GM18505 (cell line): ENCODE measurements around the gene SMC1B.
"Not testable (repeated sequence)": the region's sequence is repeated elsewhere in the genome, so short reads cannot be mapped to it uniquely, and the experiment has no call there.

Experiments
- ATAC-seq: cut with Tn5 transposase; IDR thresholded peaks from one replicate; pipeline ENCODE4 v1.9.1; 2021; ENCODE audit not compliant: unreplicated experiment
- POLR2A ChIP-seq: IDR thresholded peaks from 4 replicates; pipeline ENCODE4 v1.6.1; 2011; ENCODE audit warnings: borderline replicate concordance; ENCODE audit not compliant: insufficient read depth, insufficient read length; ENCODE audit errors: extremely low read depth

The SMC1B gene

DNA sequence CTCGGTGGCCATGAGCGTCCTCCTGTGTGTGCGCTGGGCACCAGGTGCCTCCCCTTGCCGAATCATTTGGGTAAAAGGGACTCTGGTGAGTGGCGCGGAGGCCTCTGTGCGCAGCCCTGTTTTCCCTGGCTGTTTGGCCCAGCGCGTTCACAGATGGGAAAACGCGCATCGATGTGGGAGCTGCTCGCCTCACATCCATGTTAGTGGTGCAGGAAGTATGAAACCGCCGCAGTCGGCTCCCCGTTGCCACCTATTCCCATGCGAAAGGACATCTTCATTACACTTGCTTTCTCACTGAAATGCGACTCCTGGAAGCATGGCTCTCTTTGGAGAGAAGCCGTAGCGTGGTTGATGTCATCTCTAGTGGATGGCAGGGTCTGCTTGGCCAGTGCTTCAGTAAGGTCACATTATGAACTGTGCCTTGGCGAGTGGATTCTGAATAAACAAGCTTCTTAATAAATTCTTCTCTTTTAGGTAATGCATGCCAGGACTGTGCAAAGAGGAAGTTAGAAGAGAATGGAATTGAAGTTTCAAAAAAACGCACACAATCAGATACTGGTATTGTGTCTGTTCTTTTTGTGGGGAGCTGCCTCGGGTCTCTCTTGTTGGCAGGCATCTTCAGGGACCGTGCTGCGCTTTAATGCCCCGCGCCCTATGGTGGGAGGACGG lies 77.4 kb downstream of the SMC1B start:
- no peak for TF ChIP-seq POLR2A
- no peak for ATAC-seq

DNA sequence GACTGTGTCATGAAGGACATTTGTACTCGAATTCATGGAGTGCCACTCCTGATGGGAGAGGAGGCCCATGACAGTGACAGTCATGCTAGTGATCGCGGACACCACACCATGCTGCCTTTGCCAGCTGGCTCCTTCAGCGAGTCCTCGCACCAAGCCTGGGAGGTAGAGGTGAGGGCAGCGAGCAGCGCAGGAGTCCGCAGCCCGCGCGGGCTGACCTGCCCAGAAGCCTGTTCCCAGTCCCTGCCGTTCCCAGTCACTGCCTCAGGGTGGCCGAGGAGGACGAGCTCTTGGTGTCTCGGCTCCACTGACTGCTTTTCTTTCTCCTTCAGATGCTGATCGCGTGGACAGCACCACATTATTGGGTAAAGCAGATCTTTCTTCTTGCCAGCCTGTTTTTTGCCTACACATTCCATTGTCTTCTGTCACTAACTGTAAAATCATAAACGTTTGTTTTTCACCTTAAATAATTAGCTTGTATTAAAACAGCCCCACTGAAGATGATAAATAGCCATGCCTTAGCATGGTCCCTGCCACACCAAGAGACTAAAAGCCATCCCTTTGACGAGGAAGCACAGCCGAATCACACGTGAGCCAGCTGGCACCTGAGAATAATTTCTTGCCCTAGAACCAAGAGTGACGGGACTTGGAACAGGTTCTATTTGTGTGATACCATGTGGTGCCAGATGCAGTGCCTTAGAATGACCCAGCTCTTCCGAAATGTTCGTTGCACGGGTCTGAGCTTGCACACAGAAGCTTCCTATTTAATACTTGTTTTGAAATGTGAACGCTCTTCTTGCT lies 78.2 kb downstream of the SMC1B start:
- TF ChIP-seq POLR2A, result no peak
- ATAC-seq, result no peak

DNA sequence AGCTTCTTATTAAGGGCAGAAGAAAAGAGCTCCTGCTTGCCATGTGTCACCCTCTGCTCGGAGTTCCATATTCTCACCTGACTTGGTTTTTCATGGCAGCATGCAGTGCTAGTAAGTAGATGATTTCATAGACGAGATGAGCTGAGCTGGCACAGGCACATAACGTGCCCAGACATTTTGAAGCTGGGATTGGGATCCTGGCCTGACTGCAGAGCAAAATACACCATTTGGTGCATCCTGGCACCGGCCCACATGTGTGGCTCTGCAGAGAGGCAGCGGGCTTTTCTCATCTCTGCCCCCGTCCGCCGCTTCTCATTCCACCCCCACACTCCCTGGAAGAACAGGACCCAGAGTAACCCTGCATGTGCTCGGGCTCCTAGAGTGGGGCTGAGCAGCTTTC lies 78.9 kb downstream of the SMC1B start:
- no peak for TF ChIP-seq POLR2A
- ATAC-seq, result no peak

DNA sequence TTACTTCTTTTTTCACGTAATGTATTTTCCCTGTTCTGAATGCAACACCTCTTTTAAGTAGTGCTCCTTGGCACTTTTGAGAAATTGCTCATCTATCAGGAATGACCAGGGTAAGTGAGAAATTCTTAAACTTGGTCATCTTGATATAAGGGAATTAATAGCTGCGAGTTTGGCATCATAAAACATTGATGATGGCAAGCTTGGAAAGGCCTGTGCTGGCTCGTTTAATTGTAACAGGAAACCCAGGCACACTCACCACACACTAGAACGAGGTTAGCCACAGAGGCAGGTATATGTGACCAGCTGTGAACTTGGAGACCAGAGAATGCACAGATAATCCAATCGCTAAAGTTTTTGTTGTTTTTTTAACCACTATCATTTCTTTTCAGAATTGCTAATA lies 79.3 kb downstream of the SMC1B start:
- no peak for ATAC-seq
- no peak for TF ChIP-seq POLR2A

DNA sequence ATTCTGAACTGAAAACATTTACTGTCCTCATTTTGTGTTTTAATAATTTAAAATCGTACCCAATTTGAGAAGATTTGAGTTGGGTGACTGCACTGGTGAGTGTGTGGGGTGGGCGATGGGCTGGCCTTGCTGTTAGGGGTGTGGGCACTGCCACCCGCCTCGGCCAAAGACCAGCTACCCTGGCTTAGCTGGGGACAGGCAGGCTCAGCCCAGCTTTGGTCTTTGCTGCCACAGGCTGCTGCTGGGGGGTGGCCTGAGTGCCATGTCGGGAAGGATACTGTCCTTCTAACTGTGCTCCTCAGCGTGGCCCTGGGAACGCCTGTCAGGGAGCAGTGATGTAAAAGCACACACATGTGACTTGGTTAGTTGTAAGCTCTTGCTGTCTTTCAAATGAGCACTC lies 81.4 kb downstream of the SMC1B start:
- no peak for ATAC-seq
- TF ChIP-seq POLR2A, result no peak

DNA sequence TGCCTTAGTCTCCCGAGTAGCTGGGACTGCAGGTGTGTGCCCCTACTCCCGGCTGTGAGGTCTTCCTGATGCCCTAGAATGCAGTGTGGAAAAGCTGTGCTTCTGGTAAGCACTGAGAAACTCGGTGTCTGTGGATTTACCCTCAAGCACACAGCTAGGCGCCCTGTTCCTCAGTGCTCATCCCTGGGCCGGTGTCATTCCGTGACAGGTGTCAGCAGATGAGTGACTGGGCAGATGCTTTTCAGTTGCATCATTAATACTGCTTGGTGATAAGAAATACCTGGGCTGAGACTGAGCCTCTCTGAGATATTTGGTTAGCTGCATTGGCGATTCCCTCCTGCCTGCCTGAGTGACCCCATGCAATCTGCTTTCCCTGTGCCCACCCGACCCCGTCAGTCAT lies 81.9 kb downstream of the SMC1B start:
- no peak for ATAC-seq
- TF ChIP-seq POLR2A, result no peak

DNA sequence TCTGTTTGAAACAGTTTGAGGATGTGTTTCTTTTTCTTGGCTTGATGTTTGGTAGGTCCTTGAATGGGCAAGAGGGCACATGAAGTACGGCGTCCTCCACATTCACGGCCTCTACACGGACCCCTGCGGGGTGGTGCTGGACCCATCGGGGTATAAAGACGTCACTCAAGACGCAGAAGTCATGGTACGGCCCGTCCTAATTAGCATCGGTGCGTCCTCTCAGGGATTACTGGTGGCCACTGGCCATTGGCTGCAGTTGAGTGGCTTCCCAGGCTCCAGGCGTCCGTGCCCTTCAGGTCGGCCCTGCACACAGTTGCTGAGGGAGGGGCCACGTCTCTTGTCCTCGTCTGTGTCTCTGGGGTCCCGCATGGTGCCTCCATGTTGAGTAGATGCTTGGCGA lies 82.9 kb downstream of the SMC1B start:
- TF ChIP-seq POLR2A, result no peak
- no peak for ATAC-seq

DNA sequence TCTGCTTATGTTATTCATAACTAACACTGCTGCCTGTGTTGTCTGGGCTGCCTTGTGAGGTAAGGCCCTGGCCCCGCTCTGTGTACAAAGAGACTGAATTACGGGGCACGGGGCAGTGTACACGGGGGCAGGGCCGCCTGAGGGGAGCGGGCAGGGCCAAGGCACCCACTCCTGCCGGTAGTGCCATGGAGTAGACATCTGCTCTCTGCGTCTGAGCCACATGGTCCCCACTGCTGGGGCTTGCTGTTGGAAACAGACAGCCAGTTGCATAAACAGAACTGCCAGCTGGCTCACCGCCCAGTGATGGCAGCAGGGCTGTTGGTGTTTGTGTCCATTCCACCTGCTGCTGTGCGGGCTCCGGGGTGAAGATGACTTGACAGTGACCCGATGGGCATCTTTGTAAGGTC lies 83.9 kb downstream of the SMC1B start:
- TF ChIP-seq POLR2A, result no peak
- ATAC-seq, result no peak

DNA sequence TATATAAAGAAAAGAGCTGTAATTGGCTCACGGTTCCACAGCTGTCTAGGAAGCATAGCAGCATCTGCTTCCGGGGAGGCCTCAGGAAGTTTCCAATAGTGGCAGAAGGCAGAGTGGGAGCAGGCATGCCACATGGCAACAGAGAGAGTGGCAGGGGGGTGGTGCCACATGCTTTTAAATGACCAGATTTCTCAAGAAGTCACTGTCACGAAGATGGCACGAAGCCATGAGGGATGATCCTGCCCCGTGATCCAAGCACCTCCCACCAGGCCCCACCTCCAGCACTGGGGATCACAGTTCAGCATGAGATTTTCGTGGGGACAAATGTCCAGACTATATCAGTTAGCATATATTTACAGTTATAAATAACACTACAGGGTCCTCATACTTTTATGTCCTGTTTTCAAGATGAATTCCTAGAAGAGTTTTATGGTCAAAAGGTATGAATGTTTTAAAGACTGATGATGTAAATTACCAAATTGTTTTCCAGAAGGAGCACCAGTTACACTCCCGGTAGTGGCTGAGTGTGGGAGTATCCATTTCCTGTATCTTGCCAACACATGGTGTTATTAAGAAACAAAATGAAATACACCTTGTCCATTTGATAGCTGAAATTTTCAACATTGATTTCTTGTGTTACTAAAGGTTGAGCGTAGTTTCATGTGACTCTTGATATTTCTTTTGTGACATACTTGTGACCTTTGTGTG lies 84.4 kb downstream of the SMC1B start:
- TF ChIP-seq POLR2A, result no peak
- no peak for ATAC-seq

DNA sequence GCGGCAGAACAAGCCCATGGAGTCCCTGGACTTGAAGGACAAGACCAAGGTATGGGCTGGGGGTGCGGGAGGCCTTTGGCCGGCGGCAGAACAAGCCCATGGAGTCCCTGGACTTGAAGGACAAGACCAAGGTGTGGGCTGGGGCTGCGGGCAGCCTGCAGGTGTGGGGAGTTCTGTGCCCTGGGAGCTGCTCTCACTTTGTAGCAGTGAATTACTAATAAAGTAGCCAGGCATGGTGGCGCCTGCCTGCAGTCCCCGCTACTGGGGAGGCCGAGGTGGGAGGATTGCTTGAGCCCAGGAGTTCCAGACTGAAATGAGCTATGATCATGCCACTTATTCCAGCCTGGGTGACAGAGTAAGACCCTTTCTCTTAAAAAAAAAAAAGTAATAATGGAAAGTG lies 85.1 kb downstream of the SMC1B start:
- not testable (repeated sequence) for ATAC-seq

DNA sequence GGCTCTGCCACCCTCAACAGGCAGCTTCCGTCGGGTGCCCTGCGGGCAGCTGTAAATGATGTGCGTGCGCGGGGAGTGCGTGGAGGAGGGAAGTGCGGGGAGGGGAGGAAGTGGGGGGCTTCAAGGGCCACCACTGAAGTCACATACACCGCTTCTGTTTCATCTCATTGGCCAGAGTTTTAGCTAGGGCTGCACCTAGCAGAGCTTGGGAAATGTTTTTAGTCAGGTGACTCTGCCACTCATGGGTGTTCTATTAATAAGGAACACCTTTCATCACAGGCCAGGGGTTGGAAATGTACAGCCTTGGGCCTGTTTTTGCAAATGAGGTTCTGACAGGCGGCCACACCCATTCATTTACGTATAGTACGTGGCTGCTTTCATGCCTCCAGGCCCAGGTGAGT lies 89.1 kb downstream of the SMC1B start:
- TF ChIP-seq POLR2A, result no peak
- ATAC-seq, result no peak

DNA sequence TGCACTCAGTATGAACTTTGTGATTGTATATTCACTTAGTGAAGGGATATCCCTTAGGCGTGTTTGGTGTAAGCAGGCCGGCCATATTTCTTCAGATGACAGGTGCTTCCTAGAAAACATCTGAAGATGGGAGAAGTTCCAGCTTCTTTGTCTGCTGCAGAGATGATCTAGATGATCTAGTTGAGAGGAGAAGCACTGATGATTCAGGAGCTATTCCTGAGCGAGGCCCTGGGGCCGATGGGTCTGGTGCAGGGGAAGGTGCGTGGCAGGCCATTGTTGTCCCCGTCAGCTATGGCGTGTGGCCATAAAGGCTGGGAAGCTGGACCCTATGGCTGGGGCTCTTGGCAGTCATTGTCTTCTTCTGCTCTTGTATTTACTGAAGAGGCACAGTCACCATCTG lies 89.7 kb downstream of the SMC1B start:
- ATAC-seq, result no peak
- TF ChIP-seq POLR2A, result no peak

DNA sequence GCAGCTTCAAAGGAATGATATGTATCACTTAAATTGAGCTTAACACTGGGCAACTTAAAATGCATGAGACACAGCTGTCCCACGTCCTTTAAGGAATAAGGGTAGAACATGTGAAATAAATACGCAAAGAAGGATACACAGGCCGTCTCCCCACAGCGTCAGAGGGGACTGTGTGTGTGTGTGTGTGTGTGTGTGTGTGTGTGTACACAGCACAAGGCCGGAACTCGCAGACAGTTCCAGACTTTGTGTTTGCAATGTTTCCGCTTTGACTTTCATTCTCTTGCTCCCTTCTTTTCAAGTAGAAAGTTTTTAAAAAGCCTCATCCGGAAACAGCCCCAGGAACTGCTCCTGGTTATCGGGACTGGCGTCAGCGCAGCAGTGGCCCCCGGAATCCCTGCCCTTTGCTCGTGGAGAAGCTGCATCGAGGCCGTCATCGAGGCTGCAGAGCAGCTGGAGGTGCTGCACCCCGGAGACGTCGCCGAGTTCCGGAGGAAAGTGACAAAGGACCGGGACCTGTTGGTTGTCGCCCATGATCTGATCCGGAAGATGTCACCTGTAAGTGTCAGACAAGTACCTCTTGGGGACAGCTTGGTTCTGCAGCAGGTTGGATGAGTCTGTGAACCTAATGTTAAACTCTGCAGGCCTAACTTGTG lies 90.4 kb downstream of the SMC1B start:
- no peak for ATAC-seq

DNA sequence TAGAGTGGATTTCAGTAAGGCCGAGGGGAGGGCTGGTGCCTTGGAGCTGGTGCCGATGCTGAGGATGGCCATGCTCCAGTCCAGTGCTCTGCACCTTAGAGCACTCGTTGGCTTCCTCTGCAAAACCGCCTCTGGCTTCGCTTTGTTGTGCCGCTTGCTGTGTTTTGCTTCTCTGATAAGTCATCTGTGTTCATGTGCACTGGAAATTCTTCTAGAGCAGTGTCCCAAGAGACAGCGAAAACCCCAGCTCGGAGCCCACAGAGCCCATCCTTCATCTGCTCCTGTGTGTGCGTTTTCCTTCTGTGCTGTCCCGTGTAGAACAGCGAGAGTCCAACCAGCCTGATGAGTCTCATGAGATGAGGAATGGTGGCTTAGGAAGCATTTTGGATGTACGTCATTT lies 91.6 kb downstream of the SMC1B start:
- ATAC-seq, result no peak
- TF ChIP-seq POLR2A, result no peak

More for the DNA sequence above, 90.4 kb downstream of the SMC1B start:
- TF ChIP-seq POLR2A, result no peak

DNA sequence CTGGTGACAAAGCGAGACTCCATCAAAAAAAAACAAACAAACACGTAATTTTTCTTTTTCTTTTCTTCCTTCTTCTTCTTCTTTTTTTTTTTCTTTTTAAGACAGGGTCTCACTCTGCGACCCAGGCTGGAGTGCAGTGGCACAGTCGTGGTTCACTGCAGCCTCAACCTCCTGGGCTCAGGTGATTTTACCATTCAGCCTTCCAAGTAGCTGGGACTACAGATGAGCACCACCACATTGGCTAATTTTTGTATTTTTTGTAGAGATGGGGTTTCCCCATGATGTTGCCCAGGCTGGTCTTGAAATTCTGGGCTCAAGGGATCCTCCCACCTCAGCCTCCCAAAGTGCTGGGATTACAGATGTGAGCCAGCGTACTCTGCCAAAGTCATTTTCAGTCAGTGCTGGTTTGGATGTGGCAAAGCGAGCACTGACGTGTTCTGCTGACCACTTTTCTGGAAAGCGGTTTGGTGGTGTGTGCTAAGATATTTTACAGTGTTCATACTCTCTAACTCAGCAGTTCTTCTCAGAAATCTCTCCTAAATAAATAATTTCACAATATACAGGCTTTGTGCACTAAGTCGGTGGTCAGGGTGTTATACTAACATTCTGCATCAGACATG lies 92.9 kb downstream of the SMC1B start:
- ATAC-seq, result no peak
- no peak for TF ChIP-seq POLR2A
